B cell (primary cell): ENCODE results near the gene HDAC9. TPM values are rescaled to one million over a fixed set of nuclear protein-coding genes. Genes with fewer than 3 reads are reported as not detected.

Experiments
- ATAC-seq: fragments of 200-7000 bp; cut with Tn5 transposase; one replicate; pipeline ENCODE4 v1.10.0; 2021; ENCODE audit warnings: low read depth, mild to moderate bottlenecking, moderate number of reproducible peaks, moderate library complexity
- CTCF ChIA-PET: fragments of 350-600 bp; sonication (Branson Sonifier 250); formaldehyde crosslinking; loops from one replicate; lab custom pipeline; 2021; ENCODE audit warnings: antibody characterized with exemption, inconsistent platforms; lab: Charles Lee
- POLR2A ChIA-PET: fragments of 350-600 bp; sonication (Branson Sonifier 250); formaldehyde crosslinking; loops from one replicate; lab custom pipeline; 2021; ENCODE audit warnings: antibody characterized with exemption; lab: Charles Lee
- DNase-seq: peaks from one replicate; pipeline ENCODE4 v3.0.0; 2013
- H2AFZ ChIP-seq: 2 replicates; pipeline ENCODE4 v1.6.1; 2012; ENCODE audit warnings: mild to moderate bottlenecking, low read depth, low read length; ENCODE audit not compliant: insufficient read depth, poor library complexity, severe bottlenecking
- H3K27ac ChIP-seq, 2 donors: 1 replicate in 1 of 2; 2 replicates in 1 of 2; pipeline ENCODE4 v1.5.1; 2012 to 2013; ENCODE audit warnings: low read length in 2 of 2, mild to moderate bottlenecking in 2 of 2, moderate library complexity in 1 of 2
- H3K27me3 ChIP-seq, 4 experiments: fragments of 200-600 bp in 1 of 4; sonication (generic) in 1 of 4; replicated peaks in 1 of 4; 1 replicate in 2 of 4; 2 replicates in 2 of 4; pipeline versions ENCODE4 v1.6.1 to v1.7.0; 2013 to 2016; ENCODE audit warnings: low read length in 3 of 4, mild to moderate bottlenecking in 2 of 4, mixed read lengths in 1 of 4, moderate library complexity in 1 of 4; ENCODE audit not compliant: insufficient read depth in 4 of 4, control insufficient read depth in 3 of 4; ENCODE audit errors: control extremely low read depth in 1 of 4
- H3K36me3 ChIP-seq, 2 experiments: replicated peaks in 1 of 2; 1 replicate in 1 of 2; 2 replicates in 1 of 2; pipeline versions ENCODE4 v1.6.1 to v1.7.1; 2013; ENCODE audit warnings: low read length in 1 of 2; ENCODE audit not compliant: insufficient read depth in 2 of 2, control insufficient read depth in 1 of 2; ENCODE audit errors: control extremely low read depth in 1 of 2, extremely low read depth in 1 of 2
- H3K4me1 ChIP-seq, 2 donors: fragments of 200-600 bp in 1 of 2; sonication (generic) in 1 of 2; 1 replicate in 1 of 2; 2 replicates in 1 of 2; pipeline versions ENCODE4 v1.5.1 to v1.6.1; 2013 to 2017; ENCODE audit warnings: low read length in 2 of 2; ENCODE audit not compliant: control insufficient read depth in 2 of 2, insufficient read depth in 2 of 2
- H3K4me2 ChIP-seq: replicated peaks from 2 replicates; pipeline ENCODE3; 2012; ENCODE audit warnings: mild to moderate bottlenecking, low read depth, low read length; ENCODE audit not compliant: poor library complexity, severe bottlenecking
- H3K4me3 ChIP-seq, 5 experiments: fragments of 200-600 bp in 1 of 5; sonication (generic) in 1 of 5; 1 replicate in 3 of 5; 2 replicates in 2 of 5; pipeline versions ENCODE4 v1.5.1 to v1.7.0; 2011 to 2016; ENCODE audit warnings: low read length in 4 of 5, mild to moderate bottlenecking in 4 of 5, low read depth in 2 of 5, control low read depth in 1 of 5, moderate library complexity in 1 of 5; ENCODE audit not compliant: insufficient read depth in 1 of 5; ENCODE audit errors: control extremely low read depth in 1 of 5, extremely low read depth in 1 of 5
- H3K79me2 ChIP-seq: fragments of 200-600 bp; sonication (generic); one replicate; pipeline ENCODE4 v1.6.0; 2016; ENCODE audit warnings: low read length; ENCODE audit not compliant: control insufficient read depth, insufficient read depth
- H3K9ac ChIP-seq: fragments of 200-600 bp; sonication (generic); 2 replicates; pipeline ENCODE4 v1.6.1; 2017; ENCODE audit warnings: mild to moderate bottlenecking, low read length, moderate library complexity
- H3K9me3 ChIP-seq, 3 donors: one replicate each; pipeline versions ENCODE4 v1.6.1 to v1.7.1; 2013; ENCODE audit warnings: low read length in 2 of 3; ENCODE audit not compliant: control insufficient read depth in 2 of 3, insufficient read depth in 1 of 3; ENCODE audit errors: control extremely low read depth in 1 of 3
- H4K20me1 ChIP-seq: 2 replicates; pipeline ENCODE4 v1.6.0; 2012; ENCODE audit warnings: mild to moderate bottlenecking, low read length; ENCODE audit not compliant: insufficient read depth, control insufficient read depth, poor library complexity, severe bottlenecking
- H3K27ac Mint-ChIP-seq: one replicate; pipeline ENCODE4 v1.8.0; 2021; ENCODE audit warnings: mixed read lengths
- H3K27me3 Mint-ChIP-seq: one replicate; pipeline ENCODE4 v1.8.0; 2021; ENCODE audit warnings: mixed read lengths
- H3K4me1 Mint-ChIP-seq: one replicate; pipeline ENCODE4 v1.8.0; 2021; ENCODE audit warnings: mixed read lengths
- H3K4me3 Mint-ChIP-seq: one replicate; pipeline ENCODE4 v1.8.0; 2021; ENCODE audit warnings: mixed read lengths
- H3K9me3 Mint-ChIP-seq: one replicate; pipeline ENCODE4 v1.8.0; 2022; ENCODE audit warnings: mixed read lengths; ENCODE audit not compliant: insufficient read depth
- EZH2 ChIP-seq: IDR thresholded peaks from 2 replicates; pipeline ENCODE4 v1.6.1; 2012; ENCODE audit warnings: borderline replicate concordance, low read depth, mild to moderate bottlenecking, moderate library complexity, low read length; ENCODE audit not compliant: insufficient read depth, poor library complexity, severe bottlenecking
- WGBS: methylation state at CpG from one replicate; pipeline ENCODE4 v1.1.5; 2013; ENCODE audit warnings: missing lambda C conversion rate; ENCODE audit not compliant: insufficient coverage; 5-methylcytosine and 5-hydroxymethylcytosine counted together
- intact Hi-C: fragments of 100-400 bp; cut with micrococcal nuclease; formaldehyde crosslinking; loops from one replicate; pipeline ENCODE4 v1.10.0; 2022
- polyA plus RNA-seq: library from polyadenylated mRNA; depleted of rRNA; stranded (reverse); fragments of >200 nt; gene quantifications from 2 replicates; pipeline ENCODE4 v1.2.3, GENCODE V29; 2012
- total RNA-seq, 2 donors: library from RNA; stranded (reverse); fragments of 120-200 nt in 1 of 2; gene quantifications; 1 replicate in 1 of 2; 2 replicates in 1 of 2; pipeline versions ENCODE4 v1.2.3 to v1.2.4, GENCODE V29; 2013 to 2022
- TF ChIP-seq, protein P1 (sequence below): fragments of 200-600 bp; IDR thresholded peaks from one replicate; pipeline ENCODE4 v1.8.0; 2022; ENCODE audit warnings: antibody characterized with exemption, mild to moderate bottlenecking

HDAC9 gene
- total and polyA plus RNA-seq, 2 donors (not counting 1 experiment from before 2014, with no cell fraction given): 49.1 to 64.8 TPM

DNA sequence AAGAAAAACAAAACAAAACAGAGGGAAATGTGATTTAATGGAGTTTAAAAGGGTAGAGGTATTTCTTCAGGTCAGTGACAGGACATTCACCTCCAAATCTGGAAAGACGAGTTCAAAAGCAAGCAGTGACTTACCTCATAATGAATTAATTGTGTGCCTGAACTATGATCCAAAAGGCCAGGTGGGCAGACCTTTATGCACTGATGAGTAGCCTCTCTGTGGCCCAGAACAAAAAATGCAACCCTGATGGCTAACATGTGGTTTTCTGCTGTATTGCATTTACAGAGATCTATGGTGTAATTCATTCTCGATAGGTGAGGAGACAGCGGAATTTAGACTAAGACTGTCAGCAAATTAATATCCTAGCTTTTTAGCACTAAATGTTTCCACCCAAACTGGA, 142.0 kb downstream of the HDAC9 start:
- no peak overlapping the region for H3K27ac Mint-ChIP-seq
- peaks cover 17 to 61% of the 10 kb centered on the region in 2 experiments for H3K36me3 ChIP-seq
- no peak overlapping the region for H3K4me3 ChIP-seq
- ATAC-seq: no peak
- no peaks in the 10 kb centered on the region for H3K27me3 ChIP-seq
- ChIA-PET POLR2A (no interaction called here), CTCF (interaction anchor here (1.9 to 3.2 kb wide), 2 partner anchors 29 to 285 kb away, joined by 6 to 11 read pairs; no protein-coding TSS in a partner anchor)
- H3K79me2 ChIP-seq: no peaks in the 10 kb centered on the region
- no peak for DNase-seq
- no peaks in the 10 kb centered on the region for H3K9me3 Mint-ChIP-seq
- H3K9ac ChIP-seq: no peak overlapping the region
- 100% methylated on average over 1 of the region's 3 CpGs for WGBS
- intact Hi-C loops: no loop called here
- no peaks in the 10 kb centered on the region for H3K4me1 Mint-ChIP-seq
- no peaks in the 10 kb centered on the region for H3K9me3 ChIP-seq
- H3K27ac ChIP-seq: no peak overlapping the region
- H3K4me2 ChIP-seq: no peak overlapping the region
- TF ChIP-seq, protein P1, sequence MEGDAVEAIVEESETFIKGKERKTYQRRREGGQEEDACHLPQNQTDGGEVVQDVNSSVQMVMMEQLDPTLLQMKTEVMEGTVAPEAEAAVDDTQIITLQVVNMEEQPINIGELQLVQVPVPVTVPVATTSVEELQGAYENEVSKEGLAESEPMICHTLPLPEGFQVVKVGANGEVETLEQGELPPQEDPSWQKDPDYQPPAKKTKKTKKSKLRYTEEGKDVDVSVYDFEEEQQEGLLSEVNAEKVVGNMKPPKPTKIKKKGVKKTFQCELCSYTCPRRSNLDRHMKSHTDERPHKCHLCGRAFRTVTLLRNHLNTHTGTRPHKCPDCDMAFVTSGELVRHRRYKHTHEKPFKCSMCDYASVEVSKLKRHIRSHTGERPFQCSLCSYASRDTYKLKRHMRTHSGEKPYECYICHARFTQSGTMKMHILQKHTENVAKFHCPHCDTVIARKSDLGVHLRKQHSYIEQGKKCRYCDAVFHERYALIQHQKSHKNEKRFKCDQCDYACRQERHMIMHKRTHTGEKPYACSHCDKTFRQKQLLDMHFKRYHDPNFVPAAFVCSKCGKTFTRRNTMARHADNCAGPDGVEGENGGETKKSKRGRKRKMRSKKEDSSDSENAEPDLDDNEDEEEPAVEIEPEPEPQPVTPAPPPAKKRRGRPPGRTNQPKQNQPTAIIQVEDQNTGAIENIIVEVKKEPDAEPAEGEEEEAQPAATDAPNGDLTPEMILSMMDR: no peak
- no peak for TF ChIP-seq EZH2
- no peak overlapping the region for H2AFZ ChIP-seq
- no peaks in the 10 kb centered on the region for H3K27me3 Mint-ChIP-seq
- no peak overlapping the region for H3K4me3 Mint-ChIP-seq
- H4K20me1 ChIP-seq: no peaks in the 10 kb centered on the region
- no peaks in the 10 kb centered on the region for H3K4me1 ChIP-seq

DNA sequence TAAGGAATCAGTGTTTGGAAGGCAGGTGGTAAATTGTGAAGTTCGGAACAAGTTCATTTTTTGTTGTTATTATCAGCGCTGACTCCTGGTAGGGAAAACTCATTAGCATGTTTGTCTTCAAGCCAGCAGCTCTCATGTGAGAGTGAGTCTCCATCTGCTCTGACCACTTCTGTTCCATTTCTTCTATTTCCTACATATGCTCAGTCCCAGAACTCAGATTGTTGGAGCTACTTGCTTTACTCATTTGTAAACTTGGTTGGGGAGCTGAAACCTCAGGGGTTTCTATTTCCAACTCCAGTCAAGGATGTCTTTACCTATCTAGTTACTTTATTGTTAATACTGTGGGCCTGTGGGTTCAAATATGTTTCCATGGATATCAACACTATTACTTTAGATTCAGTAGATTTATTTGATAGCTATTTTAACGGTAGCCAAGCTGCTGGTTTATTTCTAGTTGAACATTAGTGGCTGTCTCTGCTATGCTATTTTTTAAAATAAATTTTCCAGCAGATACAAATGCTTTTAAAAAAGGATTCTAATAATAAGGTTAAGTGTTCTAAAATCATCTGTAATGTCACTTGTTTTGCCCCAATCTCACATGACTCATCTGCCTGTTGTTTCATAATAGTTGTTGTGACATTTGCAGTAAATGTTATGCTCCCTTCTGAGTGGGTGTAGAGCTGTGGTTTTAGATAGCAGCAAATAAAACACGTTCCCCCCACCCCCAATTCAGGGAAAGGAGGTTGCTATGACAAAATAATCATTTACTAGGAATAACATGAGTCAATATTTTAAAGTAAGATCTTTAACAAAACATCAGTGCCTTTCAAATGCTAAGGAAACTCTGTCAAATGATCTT, 143.3 kb downstream of the HDAC9 start:
- H2AFZ ChIP-seq: no peak overlapping the region
- Mint-ChIP-seq H3K27me3 (no peaks in the 10 kb centered on the region), H3K4me3 (no peak overlapping the region), H3K4me1 (no peaks in the 10 kb centered on the region), H3K9me3 (no peaks in the 10 kb centered on the region), H3K27ac (no peak overlapping the region)
- H3K4me2 ChIP-seq: no peak overlapping the region
- intact Hi-C loops: no loop called here
- ATAC-seq (no peak), DNase-seq (no peak)
- no peaks in the 10 kb centered on the region for H3K79me2 ChIP-seq
- H3K27me3 ChIP-seq: no peaks in the 10 kb centered on the region
- WGBS: 100% methylated on average over 1 of the region's 4 CpGs
- H3K9me3 ChIP-seq: no peaks in the 10 kb centered on the region
- TF ChIP-seq EZH2: no peak
- peaks cover 20 to 67% of the 10 kb centered on the region in 2 experiments for H3K36me3 ChIP-seq
- CTCF ChIA-PET: interaction anchor here (1.9 to 3.2 kb wide), 2 partner anchors 27 to 286 kb away, joined by 6 to 11 read pairs; no protein-coding TSS in a partner anchor
- no peak overlapping the region for H3K27ac ChIP-seq
- no peak overlapping the region for H3K4me3 ChIP-seq
- H4K20me1 ChIP-seq: no peaks in the 10 kb centered on the region
- no peak overlapping the region for H3K9ac ChIP-seq
- no peaks in the 10 kb centered on the region for H3K4me1 ChIP-seq
- POLR2A ChIA-PET: no interaction called here
